Measurements from ENCODE around the gene BTBD10.

The BTBD10 gene

GRCh38 chr11:13376838-13377237 is 86.2 kb downstream of the BTBD10 start:
- DNase-seq (ENCODE audit: low read depth in 1 of 2, low spot score in 1 of 2), result no peak

- no peak for DNase-seq (ENCODE audit: low read depth in 1 of 2, low spot score in 1 of 2)
These were observed 86.6 kb downstream of the BTBD10 start for GRCh38 chr11:13376402-13376801.

- no peak for DNase-seq (ENCODE audit: low read depth in 1 of 2, low spot score in 1 of 2)
These were observed 87.2 kb downstream of the BTBD10 start for GRCh38 chr11:13375798-13376197.

- DNase-seq (ENCODE audit: low read depth in 1 of 2, low spot score in 1 of 2), result no peak
These were observed 89.8 kb downstream of the BTBD10 start for GRCh38 chr11:13373216-13373615.

GRCh38 chr11:13368041-13368446 is 95.0 kb downstream of the BTBD10 start:
- no peak for DNase-seq (ENCODE audit: low read depth in 1 of 2, low spot score in 1 of 2)

- DNase-seq (ENCODE audit: low read depth in 1 of 2, low spot score in 1 of 2), result no peak
These were observed 95.9 kb downstream of the BTBD10 start for GRCh38 chr11:13367115-13367514.

- DNase-seq (ENCODE audit: low read depth in 1 of 2, low spot score in 1 of 2), result no peak
These were observed 96.6 kb downstream of the BTBD10 start for GRCh38 chr11:13366266-13367026.

GRCh38 chr11:13364388-13364787 is 98.6 kb downstream of the BTBD10 start:
- no peak for DNase-seq (ENCODE audit: low read depth in 1 of 2, low spot score in 1 of 2)

- DNase-seq (ENCODE audit: low read depth in 1 of 2, low spot score in 1 of 2), result no peak
These were observed 100.4 kb downstream of the BTBD10 start for GRCh38 chr11:13362596-13363109.

- no peak for DNase-seq (ENCODE audit: low read depth in 1 of 2, low spot score in 1 of 2)
These were observed 104.3 kb downstream of the BTBD10 start for GRCh38 chr11:13358596-13359270.

GRCh38 chr11:13357232-13357631 is 105.8 kb downstream of the BTBD10 start:
- no peak for DNase-seq (ENCODE audit: low read depth in 1 of 2, low spot score in 1 of 2)

- no peak for DNase-seq (ENCODE audit: low read depth in 1 of 2, low spot score in 1 of 2)
These were observed 107.8 kb downstream of the BTBD10 start for GRCh38 chr11:13355191-13355590.

GRCh38 chr11:13354335-13354734 is 108.7 kb downstream of the BTBD10 start:
- no peak for DNase-seq (ENCODE audit: low read depth in 1 of 2, low spot score in 1 of 2)

GRCh38 chr11:13352711-13353110 is 110.3 kb downstream of the BTBD10 start:
- DNase-seq (ENCODE audit: low read depth in 1 of 2, low spot score in 1 of 2), result no peak

GRCh38 chr11:13349581-13349980 is 113.4 kb downstream of the BTBD10 start:
- no peak for DNase-seq (ENCODE audit: low read depth in 1 of 2, low spot score in 1 of 2)

GRCh38 chr11:13349046-13349445 is 114.0 kb downstream of the BTBD10 start:
- no peak for DNase-seq (ENCODE audit: low read depth in 1 of 2, low spot score in 1 of 2)

GRCh38 chr11:13348305-13348704 is 114.7 kb downstream of the BTBD10 start:
- no peak for DNase-seq (ENCODE audit: low read depth in 1 of 2, low spot score in 1 of 2)

- no peak for DNase-seq (ENCODE audit: low read depth in 1 of 2, low spot score in 1 of 2)
These were observed 115.1 kb downstream of the BTBD10 start for GRCh38 chr11:13347901-13348300.

- DNase-seq (ENCODE audit: low read depth in 1 of 2, low spot score in 1 of 2), result no peak
These were observed 116.6 kb downstream of the BTBD10 start for GRCh38 chr11:13346470-13346869.

GRCh38 chr11:13344818-13345217 is 118.2 kb downstream of the BTBD10 start:
- no peak for DNase-seq (ENCODE audit: low read depth in 1 of 2, low spot score in 1 of 2)

GRCh38 chr11:13343931-13344717 is 118.9 kb downstream of the BTBD10 start:
- peak; percentile 22 to 40 for DNase-seq (ENCODE audit: low read depth in 1 of 2, low spot score in 1 of 2)

GRCh38 chr11:13343067-13343466 is 120.0 kb downstream of the BTBD10 start:
- no peak for DNase-seq (ENCODE audit: low read depth in 1 of 2, low spot score in 1 of 2)

Measured in activated T-helper 1 cell treated with anti-CD3 and anti-CD28 coated beads, Interleukin-2, amount 50 U/mL, for 16 hours (primary cell).